ENCODE results near the gene PSEN2.

DNA sequence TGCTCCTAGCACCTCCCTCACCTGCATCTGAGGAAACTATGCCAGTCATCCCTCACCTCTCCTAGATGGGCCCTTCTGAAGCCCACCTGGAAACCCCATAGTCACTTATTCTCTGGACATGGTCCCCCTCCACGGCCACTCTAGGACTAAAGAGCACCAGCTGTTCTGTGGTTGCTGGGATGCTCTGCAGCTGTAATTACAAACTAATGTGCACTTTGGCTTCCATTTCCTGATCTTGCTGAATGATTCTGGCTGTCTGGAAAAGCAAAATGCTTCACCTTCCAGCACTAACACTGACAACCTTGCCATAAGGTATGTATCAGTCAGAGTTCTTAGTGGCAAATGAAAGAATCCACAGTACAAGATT is 48.7 kb upstream of the PSEN2 start:
- TF ChIP-seq, protein P1, sequence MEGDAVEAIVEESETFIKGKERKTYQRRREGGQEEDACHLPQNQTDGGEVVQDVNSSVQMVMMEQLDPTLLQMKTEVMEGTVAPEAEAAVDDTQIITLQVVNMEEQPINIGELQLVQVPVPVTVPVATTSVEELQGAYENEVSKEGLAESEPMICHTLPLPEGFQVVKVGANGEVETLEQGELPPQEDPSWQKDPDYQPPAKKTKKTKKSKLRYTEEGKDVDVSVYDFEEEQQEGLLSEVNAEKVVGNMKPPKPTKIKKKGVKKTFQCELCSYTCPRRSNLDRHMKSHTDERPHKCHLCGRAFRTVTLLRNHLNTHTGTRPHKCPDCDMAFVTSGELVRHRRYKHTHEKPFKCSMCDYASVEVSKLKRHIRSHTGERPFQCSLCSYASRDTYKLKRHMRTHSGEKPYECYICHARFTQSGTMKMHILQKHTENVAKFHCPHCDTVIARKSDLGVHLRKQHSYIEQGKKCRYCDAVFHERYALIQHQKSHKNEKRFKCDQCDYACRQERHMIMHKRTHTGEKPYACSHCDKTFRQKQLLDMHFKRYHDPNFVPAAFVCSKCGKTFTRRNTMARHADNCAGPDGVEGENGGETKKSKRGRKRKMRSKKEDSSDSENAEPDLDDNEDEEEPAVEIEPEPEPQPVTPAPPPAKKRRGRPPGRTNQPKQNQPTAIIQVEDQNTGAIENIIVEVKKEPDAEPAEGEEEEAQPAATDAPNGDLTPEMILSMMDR (conservative IDR thresholded peaks at IDR 0.05; ENCODE audit: low read length) = no peak
- TF ChIP-seq EZH2phosphoT487 (IDR thresholded peaks at IDR 0.05; ENCODE audit: borderline replicate concordance, low read depth, low read length) = no peak
